ENCODE data around the gene MSX2. TPM values are rescaled to one million over a fixed set of nuclear protein-coding genes. Genes with fewer than 3 reads are reported as not detected.

MSX2 gene
- total RNA-seq, 4 donors from 2014 or later: 0.44 to 1.3 (median 0.60) TPM; not detected in 1

DNA sequence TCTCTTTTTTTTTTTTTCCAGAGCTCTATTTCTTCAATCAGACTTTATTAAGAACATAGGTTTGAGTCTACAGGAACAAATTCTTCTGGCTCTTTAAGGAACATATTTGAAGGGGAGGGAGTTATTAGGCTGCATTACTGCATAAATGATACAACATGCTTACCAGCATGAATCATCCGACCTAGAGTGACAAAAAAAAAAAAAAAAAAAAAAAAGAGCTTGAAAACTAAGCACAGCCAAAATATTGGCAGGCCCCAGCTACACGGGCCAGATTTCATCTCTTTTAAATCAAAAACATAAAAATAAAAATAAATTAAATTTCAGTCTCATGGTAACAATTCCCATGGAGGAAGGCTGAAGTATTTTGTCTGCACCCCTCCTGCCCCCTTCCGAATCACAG is 26.3 kb downstream of the MSX2 start:
- peaks cover 0 to 66% of the 10 kb centered on the region in 2 donors for H3K27me3 ChIP-seq
- H3K4me1 ChIP-seq: peaks cover 0 to 11% (median 3%) of the 10 kb centered on the region in 4 donors
- H3K36me3 ChIP-seq: no peaks in the 10 kb centered on the region
- TF ChIP-seq, protein P1, sequence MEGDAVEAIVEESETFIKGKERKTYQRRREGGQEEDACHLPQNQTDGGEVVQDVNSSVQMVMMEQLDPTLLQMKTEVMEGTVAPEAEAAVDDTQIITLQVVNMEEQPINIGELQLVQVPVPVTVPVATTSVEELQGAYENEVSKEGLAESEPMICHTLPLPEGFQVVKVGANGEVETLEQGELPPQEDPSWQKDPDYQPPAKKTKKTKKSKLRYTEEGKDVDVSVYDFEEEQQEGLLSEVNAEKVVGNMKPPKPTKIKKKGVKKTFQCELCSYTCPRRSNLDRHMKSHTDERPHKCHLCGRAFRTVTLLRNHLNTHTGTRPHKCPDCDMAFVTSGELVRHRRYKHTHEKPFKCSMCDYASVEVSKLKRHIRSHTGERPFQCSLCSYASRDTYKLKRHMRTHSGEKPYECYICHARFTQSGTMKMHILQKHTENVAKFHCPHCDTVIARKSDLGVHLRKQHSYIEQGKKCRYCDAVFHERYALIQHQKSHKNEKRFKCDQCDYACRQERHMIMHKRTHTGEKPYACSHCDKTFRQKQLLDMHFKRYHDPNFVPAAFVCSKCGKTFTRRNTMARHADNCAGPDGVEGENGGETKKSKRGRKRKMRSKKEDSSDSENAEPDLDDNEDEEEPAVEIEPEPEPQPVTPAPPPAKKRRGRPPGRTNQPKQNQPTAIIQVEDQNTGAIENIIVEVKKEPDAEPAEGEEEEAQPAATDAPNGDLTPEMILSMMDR (IDR thresholded peaks at IDR 0.05): no peak
- no peak for TF ChIP-seq EP300 (IDR thresholded peaks at IDR 0.05)
- no peak for TF ChIP-seq POLR2A (IDR thresholded peaks at IDR 0.05)
- DNase-seq (ENCODE audit: low spot score in 2 of 2): no peak
- no peaks in the 10 kb centered on the region for H3K9me3 ChIP-seq
- H3K4me3 ChIP-seq: peak overlapping the region in 1 of 4 donors; percentile 37
- WGBS, 2 donors: 3 to 4% methylated on average over 3 of the region's 3 CpGs
- H3K27ac ChIP-seq: no peak overlapping the region

DNA sequence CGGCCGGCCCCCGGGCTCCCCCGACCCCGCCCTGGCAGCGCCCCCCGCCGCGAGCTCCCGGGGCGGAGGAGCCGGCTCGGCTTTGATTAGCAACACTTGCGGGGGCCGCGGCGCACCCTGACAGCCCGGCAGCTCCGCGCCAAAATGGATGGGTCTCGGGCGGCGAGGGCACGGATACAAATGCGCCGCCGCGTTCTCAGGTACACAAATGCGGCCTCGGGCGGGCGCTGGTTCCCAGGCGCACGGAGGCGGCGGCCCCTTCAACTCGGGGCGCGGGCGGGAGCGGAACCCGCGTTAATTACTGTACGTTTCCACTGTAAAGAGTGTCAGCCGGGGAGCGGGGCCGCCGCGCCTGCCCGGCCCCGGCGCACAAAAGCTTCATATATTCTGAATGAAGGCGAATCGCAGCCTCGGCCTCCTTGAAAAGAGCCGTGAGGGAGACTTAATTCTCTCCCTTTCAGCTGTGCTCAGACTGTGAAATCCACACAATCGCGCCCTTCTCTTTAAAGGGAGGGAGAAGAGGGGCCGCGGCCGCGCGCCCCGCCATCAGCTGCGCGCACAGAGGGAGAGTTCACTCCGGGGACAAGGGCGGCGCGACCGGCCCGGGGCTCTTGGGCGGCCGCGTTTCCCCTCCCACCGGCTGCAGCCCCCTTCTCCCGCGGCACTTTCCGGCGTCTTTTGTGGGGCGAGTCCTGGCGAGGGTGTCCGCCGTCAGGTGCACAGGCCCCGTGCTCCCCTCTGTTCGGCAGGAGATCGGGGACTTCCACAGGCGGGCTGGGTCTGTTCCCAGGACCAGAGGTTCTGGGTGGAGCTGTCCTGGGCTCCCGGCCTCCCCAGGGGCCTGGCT is 27.0 kb downstream of the MSX2 start:
- Histone ChIP-seq H3K36me3 (no peaks in the 10 kb centered on the region), H3K9me3 (no peaks in the 10 kb centered on the region), H3K4me1 (peaks cover 0 to 11% (median 3%) of the 10 kb centered on the region in 4 donors), H3K4me3 (peak overlapping the region in 3 of 4 donors; percentile 12 to 37 (median 33)), H3K27ac (no peak overlapping the region), H3K27me3 (peaks cover 0 to 60% of the 10 kb centered on the region in 2 donors)
- 2 to 3% methylated on average over 52 to 73 of the region's 89 CpGs for WGBS, 2 donors
- no peak for DNase-seq (ENCODE audit: low spot score in 2 of 2)
- TF ChIP-seq, protein P1 (IDR thresholded peaks at IDR 0.05): no peak
- TF ChIP-seq POLR2A (IDR thresholded peaks at IDR 0.05) (no peak), EP300 (IDR thresholded peaks at IDR 0.05) (no peak)

DNA sequence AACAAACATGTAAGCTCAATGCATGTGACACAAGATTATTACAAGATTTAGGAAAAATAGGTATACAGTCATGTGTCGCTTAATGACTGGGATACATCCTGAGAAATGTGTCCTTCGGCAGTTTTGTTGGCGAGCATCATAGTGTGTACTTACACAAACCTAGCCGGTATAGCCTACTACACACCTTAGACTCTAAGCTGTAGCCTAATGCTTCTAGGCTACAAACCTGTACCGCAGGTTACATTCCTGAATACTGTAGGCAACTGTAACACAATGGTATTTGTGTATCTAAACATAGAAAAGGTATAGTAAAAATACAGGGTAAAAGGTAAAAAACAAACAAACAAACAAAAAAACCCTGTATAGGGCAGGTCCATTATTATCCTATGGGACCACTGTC is 27.7 kb downstream of the MSX2 start:
- peaks cover 0 to 53% of the 10 kb centered on the region in 2 donors for H3K27me3 ChIP-seq
- 93 to 96% methylated on average over 5 of the region's 5 CpGs for WGBS, 2 donors
- no peak overlapping the region for H3K27ac ChIP-seq
- no peak overlapping the region for H3K4me3 ChIP-seq
- H3K36me3 ChIP-seq: no peaks in the 10 kb centered on the region
- DNase-seq (ENCODE audit: low spot score in 2 of 2): no peak
- H3K9me3 ChIP-seq: no peaks in the 10 kb centered on the region
- TF ChIP-seq POLR2A (IDR thresholded peaks at IDR 0.05): no peak
- no peak for TF ChIP-seq EP300 (IDR thresholded peaks at IDR 0.05)
- TF ChIP-seq, protein P1 (IDR thresholded peaks at IDR 0.05): no peak
- peaks cover 0 to 11% (median 3%) of the 10 kb centered on the region in 4 donors for H3K4me1 ChIP-seq

DNA sequence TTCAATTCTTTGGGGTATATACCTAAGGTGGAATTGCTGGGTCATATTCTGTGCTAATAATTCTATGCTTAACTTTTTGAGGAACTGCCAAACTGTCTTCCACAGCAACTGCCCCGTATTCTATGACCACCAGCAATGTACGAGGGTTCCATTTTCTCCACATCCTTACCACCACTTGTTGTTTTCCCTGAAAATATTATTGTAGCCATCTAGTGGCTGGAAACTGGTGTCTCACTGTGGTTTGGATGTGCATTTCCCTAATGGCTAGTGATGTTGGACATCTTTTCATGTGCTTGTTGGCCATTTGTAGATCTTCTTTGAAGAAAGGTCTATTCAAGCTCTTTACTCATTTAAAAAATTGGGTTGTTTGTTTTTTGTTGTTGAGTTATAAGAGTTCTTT is 30.7 kb downstream of the MSX2 start:
- no peak overlapping the region for H3K27ac ChIP-seq
- 41% methylated on average over 2 of the region's 2 CpGs for WGBS, 2 donors
- H3K36me3 ChIP-seq: no peaks in the 10 kb centered on the region
- no peak overlapping the region for H3K4me3 ChIP-seq
- H3K27me3 ChIP-seq: peaks cover 0 to 32% of the 10 kb centered on the region in 2 donors
- H3K9me3 ChIP-seq: no peaks in the 10 kb centered on the region
- TF ChIP-seq, protein P1 (IDR thresholded peaks at IDR 0.05): no peak
- TF ChIP-seq POLR2A (IDR thresholded peaks at IDR 0.05) (no peak), EP300 (IDR thresholded peaks at IDR 0.05) (no peak)
- no peak for DNase-seq (ENCODE audit: low spot score in 2 of 2)
- peaks cover 0 to 11% (median 3%) of the 10 kb centered on the region in 4 donors for H3K4me1 ChIP-seq

DNA sequence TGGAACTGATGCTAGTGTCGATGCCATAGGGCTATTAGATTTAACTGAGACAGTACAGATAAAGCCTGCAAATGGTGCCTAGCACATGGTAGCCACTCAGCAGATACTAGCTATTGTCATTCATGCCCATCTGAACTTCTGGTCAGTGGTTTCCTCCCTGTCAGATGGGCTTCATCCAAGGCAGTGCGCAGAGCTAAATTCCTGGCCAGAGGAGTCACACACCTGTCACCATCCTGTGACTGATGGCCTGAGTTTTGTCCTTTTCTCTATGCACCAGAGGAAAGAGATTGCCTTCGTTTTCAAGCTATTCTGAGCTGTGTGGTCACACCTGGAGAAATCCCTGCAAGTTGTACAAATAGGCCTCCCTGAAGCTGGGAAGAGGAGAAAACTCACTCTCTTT is 34.7 kb downstream of the MSX2 start:
- no peak for TF ChIP-seq EP300 (IDR thresholded peaks at IDR 0.05)
- TF ChIP-seq, protein P1 (IDR thresholded peaks at IDR 0.05): no peak
- TF ChIP-seq POLR2A (IDR thresholded peaks at IDR 0.05): no peak
- DNase-seq (ENCODE audit: low spot score in 2 of 2): no peak
- Histone ChIP-seq H3K4me3 (no peak overlapping the region), H3K27ac (no peak overlapping the region), H3K36me3 (no peaks in the 10 kb centered on the region), H3K9me3 (no peaks in the 10 kb centered on the region), H3K27me3 (no peaks in the 10 kb centered on the region), H3K4me1 (no peaks in the 10 kb centered on the region)
- WGBS, 2 donors: 62 to 70% methylated on average over 3 of the region's 3 CpGs

Measured in tibial nerve (tissue), 4 donors.